IMR-90 (cell line): Measurements from ENCODE around the gene KCTD19.

Experiments
- MXI1 ChIP-seq: IDR thresholded peaks from 2 replicates; pipeline ENCODE4 v1.6.1; 2012; ENCODE audit warnings: low read depth, mild to moderate bottlenecking, low read length, moderate library complexity, borderline replicate concordance
- POLR2A ChIP-seq: IDR thresholded peaks from 2 replicates; pipeline ENCODE4 v1.6.1; 2012; ENCODE audit warnings: mild to moderate bottlenecking, low read depth, low read length
- TF ChIP-seq, protein P1 (sequence below): fragments of 150-350 bp; IDR thresholded peaks from 2 replicates; pipeline ENCODE4 v1.6.1; 2017; ENCODE audit warnings: mild to moderate bottlenecking, antibody characterized with exemption, low read length, low read depth

GRCh38 chr16:67245674-67246080 lies 80.9 kb downstream of the KCTD19 start:
- no peak for TF ChIP-seq POLR2A
- TF ChIP-seq MXI1 = no peak
- TF ChIP-seq, protein P1, sequence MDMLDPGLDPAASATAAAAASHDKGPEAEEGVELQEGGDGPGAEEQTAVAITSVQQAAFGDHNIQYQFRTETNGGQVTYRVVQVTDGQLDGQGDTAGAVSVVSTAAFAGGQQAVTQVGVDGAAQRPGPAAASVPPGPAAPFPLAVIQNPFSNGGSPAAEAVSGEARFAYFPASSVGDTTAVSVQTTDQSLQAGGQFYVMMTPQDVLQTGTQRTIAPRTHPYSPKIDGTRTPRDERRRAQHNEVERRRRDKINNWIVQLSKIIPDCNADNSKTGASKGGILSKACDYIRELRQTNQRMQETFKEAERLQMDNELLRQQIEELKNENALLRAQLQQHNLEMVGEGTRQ = peak; percentile 85; the same call in 1 of the 2 replicates
